HG03354 (cell line): Measurements from ENCODE around the gene SPRY4.
A peak's percentile ranks its signal among the peaks of the same experiment; 100 is the strongest.
"Not testable (repeated sequence)": the region's sequence is repeated elsewhere in the genome, so short reads cannot be mapped to it uniquely, and the experiment has no call there.

ENCODE experiments used
- ATAC-seq: cut with Tn5 transposase; IDR thresholded peaks from one replicate; pipeline ENCODE4 v1.9.1; 2021; ENCODE audit warnings: mild to moderate bottlenecking; ENCODE audit not compliant: unreplicated experiment, poor library complexity, severe bottlenecking

SPRY4 gene

DNA sequence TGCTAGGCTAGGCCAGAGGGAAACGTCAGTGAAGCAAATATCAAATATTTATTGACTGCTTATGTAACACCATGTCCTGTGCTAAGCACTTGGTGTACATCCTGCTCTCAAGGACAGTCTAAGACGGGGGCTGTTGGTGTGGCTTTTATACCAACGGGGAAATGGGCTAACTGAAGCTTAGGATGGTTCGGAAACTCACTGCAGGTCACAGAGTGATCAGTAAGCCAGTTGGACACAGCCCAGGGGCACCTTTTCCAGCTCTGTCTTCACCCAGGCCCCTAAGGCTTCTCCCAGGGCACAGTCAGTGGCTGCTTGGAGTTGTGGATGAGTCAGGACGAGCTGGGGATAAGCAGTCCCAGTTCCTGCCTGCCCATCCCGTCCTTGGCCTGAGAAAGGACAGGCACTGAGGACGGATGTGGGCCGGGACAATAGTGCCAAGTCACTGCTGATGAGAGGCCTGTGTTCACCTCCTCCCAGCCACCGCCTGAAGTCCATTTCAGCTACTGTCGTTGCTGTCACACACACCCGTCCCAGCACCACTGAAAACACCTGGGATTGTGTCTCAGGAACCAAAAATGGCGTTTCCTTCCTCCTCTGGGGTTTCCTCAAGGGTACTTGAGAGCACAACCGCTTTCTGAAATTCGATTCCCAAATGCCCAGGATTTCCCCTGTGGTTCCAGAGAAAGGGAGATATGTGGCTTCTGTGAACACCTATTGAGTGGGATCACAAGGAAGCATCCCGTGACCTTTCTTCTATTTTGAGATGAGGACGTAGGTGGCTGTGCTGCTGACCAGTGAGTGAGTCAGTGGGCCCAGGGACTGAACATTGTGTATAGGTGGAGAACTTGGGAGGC, 17.5 kb upstream of the SPRY4 start:
- ATAC-seq: no peak

DNA sequence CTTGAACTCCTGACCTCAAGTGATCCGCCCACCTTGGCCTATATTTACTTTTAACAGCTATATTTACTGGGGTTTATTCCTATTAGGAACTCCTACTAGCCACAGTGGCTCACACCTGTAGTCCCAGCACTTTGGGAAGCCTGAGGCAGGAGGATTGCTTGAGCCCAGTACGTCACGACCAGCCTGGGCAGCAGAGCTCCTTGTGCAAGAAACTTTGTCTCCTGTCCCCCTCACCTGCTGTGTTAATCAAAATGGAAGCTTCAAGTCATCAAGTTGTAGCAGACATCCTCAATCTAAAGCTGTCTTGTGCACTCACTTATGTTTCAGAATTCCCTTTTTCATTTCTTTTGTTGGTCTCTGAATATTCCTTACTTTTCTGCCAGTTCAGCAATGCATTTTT, 15.0 kb upstream of the SPRY4 start:
- ATAC-seq: no peak

DNA sequence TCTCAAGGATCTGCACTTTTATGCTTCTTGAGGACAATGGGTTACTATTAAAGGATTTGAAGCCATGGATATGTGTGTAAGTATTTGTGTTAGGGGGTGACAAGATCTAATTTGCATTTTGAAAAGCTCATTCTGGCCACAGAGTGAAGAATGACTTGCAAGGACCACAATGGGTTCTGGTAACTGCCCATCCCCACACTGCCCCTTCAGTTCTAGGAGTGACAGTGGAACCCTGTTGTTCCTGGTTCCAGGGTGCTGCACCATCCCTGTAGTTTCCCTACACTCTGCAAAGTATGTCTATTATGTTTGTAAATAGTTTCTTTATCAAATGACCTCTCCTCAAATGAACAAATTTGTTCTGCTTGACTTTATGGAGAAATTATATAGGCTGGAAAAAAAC, 9.7 kb upstream of the SPRY4 start:
- ATAC-seq: no peak

DNA sequence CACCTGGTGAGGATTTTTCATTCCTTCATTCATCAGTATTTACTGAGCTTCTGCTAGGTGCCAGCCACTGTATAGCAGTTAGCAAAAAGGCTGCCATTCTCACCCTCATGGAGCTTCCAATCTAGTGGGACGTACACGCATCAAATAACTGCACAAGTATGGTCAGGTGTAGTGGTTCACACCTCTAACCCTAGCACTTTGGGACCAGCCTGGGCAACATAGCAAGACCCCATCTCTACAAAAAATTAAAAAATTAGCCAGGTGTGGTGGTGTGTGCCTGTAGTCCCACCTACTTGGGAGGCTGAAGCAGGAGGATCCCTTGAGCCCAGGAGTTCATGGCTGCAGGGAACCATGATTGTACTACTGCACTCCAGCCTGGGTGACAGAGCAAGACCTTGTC, 8.9 kb upstream of the SPRY4 start:
- ATAC-seq: not testable (repeated sequence)

DNA sequence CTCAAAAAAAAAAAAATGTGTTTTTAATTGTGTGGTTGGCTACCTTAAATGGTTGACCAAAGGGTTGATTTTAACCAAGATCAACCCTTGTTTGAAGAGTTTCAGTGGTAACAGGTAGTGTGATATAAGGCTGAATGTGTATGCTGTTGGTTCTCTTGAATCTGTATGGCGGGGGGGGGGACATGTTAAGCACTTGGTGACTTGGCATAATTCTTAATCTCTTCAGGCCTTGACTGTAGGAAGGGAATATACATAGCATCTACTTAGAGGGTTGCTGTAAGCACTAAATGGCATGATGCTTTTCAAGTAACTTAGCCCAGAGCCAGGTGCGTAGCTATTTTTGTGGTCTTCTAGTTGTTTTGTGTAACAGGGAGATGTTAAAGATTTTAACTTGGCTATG, 5.6 kb upstream of the SPRY4 start:
- no peak for ATAC-seq

DNA sequence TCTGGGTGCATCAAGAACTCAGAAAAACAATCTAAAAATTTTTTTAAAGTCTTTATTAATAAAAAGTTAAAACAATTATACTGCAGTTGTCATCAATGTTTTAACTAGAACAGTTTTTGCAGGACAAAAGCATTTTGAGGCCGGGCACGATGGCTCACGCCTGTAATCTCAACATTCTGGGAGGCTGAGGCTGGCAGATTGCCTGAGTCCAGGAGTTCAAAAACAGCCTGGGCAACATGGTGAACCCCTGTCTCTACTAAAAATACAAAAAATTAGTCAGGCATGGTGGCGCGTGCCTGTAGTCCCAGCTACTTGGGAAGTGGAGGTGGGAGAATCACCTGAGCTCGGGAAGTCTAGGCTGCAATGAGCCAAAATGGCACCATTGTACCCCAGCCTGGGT, 5.2 kb upstream of the SPRY4 start:
- ATAC-seq: no peak

DNA sequence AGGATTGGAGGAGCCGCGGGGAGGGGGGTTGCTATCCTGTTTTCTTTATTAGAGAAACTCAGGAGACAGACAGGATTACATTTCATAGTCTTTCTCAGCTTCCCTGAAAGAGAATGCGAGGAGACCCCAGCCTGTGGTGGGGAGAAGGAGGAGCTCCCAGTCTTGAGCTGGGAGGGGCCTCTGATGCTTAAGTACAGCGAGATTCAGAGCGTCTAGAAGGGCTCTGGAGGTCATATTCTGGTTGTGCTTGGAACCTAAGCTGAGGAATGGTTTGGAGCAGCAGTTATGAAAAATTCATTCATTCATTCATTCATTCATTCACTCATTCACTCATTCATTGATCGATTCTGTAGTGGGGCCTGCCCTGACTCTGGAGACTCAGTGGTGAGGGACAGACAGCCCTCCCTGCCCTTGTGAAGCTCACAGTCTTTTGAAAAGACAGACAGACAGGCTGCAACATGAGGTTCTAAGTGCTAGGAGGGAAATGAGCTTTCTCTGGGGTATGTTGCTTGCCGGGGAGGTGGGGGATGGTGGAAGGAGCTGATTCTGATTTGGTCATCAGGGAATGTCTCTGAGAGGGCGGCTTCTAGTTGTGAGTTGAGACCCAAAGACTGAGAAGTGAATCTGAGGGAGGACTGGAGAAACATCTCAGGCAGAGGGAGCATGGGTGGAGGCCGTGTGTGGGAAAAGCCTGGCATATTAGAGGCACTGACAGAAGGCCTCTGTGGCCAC, 2.5 kb upstream of the SPRY4 start:
- ATAC-seq: no peak

DNA sequence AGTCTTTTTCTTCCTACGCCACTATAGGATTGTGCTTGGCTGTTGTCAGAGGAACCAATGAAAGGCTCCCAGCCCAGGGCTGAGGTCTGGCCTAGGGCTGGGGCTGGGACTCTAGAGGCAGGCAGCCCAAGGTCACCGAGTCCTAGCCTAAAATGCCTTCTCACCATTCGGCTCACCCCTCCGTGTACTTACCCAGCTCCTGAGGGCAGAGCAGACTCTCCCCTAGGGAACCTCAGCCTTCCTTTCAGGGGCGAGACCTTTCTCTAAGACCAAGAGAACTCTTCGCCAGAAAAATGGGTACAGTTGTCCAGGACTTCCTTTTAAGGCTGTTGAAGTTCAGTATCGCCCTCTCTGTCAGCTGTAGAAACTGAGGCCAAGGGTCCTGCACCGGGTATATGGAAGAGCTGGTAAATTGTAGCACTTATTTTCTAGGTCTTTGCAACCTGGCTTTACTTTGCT, 1.7 kb upstream of the SPRY4 start:
- ATAC-seq: no peak

DNA sequence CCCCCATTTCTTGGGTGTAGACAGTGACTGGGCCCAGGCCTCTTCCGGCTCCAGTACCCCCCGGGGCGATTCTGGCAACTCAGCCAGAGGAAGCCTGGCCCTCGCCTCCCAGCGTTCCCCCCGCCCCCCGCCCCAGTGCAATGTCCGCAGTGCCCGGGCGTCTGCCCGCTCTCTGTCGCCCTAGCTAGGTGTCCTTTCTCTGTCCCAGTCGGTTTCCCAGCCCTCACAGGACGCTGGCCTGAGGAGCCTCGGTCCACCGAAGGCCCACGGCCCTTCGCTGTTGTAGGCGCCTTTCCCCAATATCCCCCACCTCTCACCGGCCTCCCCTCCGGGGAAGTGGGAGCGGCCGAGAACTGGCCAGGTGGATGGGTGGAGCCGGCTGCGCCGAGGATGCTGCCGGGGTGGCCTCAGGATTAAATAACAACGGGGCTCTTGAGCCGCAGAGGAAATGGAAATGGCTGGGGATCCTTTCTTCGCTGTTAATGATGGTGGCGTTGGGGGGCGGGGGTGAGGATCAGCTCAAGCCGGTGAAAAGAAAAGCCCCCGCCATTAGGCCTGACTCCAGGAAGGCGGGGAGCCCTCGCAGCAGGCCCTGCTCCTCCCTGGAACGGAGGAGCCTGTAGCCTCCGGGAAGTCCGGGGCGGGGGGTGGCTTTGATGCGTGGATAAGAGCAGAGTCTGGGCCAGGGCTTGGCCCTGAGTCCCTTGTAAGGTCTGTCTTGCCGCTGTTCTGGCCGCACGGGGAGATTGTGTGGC, 1.1 kb upstream of the SPRY4 start:
- ATAC-seq: no peak

DNA sequence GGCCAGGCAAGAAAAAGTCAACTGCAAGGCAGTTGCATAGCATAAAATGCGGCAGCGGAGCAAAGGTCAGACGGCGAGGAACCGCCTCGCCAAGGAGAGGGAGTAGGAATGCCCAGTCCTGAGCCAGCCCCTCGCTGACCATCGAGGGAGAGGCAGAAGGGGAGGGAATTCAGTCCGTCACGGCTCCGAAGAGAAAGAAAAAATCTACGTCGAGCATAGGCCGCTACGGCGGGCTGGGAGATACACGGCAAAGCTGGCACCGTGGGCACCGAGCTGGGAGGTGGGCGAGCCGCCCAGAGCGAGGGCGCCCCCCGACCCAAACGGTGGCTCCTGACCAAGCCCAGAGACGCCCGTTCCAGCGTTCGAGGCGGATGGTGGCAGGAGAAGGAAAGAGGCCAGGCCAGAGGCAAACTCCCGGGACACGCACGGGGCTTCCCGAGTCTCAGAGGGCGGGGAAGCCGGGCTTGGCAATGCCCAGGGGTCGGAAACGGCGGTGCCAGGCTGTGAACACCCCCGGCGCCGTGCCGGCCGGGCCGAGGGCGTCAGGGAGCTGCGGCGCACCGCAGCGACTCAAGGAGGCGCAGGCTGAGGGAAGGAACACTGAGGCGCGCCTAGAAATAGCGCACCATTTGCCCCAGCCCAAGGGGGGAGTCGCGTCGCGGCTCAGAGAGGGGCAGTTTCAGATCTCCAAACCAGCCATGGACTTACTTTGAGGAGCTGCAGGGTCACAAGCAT, 518 bp downstream of the SPRY4 start:
- ATAC-seq: peak; percentile 51

DNA sequence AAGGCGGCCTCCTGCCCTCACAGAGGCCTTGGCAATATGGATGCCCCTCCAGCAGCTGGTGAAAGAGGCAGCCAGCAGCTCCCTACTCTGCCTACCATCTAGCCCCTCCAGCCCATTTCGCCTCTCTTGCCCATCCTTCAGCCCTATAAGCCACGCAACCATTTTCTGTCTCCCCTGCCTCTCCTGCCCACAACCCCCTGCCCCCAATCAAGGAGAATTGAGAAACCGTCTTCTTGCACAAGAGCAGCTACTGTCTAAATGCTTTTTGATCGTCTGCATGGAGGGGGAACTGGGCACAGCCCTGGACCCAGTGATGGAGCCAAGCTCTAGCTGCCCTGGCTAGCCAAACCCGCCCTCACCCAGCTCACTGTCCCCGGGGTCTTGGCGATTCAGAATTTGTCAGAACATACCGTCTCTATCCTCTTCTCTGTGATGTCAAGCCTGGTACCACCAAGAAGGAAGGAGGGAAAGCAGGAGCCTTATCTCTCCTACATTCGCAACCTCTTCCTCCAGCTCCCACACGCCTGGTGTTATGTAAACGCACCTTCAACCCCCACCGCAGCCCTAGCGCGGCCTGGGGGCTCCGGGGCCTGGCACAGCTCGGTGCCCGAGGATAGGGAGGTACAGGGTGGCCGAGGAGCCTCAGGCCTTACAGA, 1.2 kb downstream of the SPRY4 start:
- no peak for ATAC-seq

DNA sequence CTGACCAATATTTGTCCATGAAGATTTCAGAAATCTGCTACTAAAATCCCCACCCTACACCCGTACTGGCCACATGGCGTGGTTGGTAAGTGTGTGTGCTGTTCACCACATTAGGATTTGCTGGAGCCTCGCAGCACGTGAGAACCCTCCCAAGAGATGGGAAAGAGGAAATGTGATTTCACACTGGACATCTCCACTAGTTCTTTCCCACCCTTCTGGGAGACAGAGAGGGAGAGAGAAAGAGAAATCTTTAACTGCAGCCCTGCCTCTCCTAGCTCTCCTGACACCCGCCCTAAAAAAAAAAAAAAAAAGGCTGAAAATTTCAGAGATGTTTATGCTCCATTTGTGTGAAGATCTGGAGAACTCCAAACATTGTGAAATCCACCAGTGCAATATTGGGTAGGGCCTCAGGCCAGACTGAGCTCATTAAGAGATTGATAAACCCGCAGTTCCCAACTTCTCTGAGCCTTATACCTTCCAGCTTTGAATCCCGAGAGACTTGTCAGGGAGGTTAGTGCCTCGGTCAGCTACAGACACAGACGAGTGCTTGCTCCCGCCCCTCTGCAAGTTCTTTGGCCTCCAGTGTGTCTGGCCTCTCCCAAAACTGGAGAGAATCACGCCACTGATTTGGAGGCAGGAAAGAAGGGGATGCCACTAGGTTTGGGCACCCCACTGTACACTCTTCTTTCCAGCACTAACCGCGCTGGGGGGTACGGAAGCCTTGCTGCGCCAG, 1.9 kb downstream of the SPRY4 start:
- ATAC-seq: no peak

DNA sequence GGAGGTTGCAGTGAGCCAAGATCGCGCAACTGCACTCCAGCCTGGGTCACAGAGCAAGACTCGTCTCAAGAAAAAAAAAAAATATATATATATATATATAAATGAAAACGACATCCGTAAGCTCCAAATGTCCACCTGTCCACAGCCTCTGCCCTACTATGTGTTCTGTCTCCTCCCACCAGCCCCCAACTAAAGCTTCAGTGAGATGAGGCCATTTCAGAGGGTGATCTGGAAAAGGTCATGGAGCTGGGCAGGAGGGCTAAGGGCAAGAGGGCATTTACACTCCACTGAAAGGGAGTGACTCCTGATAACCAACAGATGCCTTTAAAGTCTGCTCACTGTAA, 2.4 kb downstream of the SPRY4 start:
- ATAC-seq: no peak

DNA sequence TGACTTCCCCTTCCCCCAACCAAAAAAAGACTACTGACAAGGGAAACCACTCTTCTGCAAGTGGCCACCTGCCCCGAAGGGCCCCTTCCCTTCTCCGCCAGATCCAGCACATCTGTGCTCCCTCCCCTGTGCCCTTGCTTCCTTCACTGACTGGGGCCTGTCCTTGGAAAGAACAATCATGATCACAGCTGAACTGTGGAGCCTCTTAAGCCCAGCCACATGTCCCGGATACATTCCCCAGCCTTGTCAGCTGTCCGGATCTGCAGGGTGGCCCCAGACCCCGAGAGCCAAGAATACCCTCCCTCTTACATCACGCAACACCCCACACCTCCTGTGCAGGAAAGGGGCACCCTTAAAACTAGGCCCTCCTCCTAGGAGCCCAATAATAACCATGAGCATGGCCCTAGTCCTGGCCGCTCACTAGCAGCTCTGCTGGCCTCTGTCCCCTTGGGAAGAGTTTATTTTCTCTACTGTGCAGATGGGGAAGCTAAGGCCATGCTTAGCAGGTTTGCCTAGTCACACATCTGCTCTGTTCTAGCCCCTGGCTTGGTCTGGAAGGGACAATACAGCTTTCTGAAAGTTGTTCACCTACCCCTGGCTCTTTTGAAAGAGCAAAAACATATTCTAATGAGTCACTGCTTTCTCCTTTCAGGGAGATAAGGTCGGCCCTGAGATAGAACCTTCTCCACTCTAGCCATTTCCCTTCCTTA, 3.8 kb downstream of the SPRY4 start:
- no peak for ATAC-seq

DNA sequence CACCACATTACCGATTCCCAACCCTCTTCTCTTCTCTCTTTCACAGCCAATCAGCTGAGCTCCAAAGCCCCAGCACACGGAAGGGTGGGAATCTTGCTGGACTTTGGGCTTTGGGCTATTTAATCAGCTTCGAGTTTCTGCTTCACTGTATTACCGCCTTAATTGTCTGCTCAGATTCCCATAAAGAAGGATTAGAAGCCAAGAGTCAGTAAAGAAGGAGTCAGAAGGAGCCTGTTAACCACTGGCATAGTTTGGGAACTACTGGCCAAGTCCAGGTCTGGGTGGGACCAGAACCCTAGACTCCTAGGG, 4.4 kb downstream of the SPRY4 start:
- no peak for ATAC-seq

DNA sequence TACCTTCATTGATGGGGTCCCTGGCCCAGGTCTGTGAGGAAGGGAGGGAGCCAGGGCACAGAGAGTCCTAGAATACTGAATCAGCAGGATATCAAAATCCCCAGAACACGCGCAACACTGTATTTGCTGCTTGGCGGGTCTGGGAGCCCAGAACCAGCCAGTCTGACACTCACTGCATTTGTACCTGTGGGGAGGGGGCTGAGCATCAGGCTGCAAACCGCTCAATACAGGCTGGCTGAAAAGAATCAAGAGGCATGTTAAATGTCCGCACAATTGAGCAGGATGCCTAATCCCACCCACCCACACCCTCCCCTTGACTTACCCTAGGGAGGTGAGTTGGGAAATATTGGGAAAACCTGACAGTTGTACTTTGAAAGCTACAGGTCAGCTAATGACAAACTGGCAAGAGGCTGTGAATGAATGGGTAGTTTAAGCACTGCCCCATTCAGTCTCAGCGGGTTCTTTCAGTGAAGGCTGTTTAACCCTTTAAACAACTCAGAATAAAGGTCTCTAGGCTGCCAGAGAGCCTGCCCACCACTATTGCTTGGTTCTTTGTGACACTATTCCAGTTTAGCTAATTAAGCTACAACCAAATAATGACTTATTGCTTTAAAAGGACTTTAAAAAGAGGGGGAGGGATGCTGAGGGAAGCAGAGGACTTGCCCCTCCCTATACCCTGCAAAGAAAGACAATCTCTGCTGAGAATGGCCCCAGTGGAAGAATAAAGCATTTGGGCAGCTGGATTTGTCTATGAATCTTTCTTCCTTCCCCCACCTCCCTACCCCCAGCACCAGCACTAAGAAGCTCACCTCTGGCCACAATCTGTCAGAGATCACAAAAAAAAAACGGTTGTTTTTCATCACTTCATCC, 5.0 kb downstream of the SPRY4 start:
- no peak for ATAC-seq

DNA sequence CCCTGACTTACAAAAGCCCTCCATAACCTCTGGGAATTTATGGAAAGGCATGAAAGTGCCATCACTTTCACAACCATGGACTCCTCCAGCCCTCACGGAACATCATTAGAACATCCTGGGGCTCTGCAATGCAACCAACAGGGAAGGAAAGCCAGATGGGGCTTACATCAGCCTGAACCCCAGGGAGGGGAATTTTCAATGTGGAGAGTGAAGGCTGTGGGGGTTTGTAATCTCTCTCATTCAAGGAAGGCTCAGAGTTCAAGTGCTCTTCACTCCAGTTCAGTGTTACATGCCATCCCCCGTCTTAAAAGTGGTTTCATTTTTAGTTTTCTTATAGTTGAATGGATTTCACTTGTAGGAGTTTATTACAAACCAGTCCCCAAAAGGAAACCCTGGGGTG, 5.7 kb downstream of the SPRY4 start:
- no peak for ATAC-seq

DNA sequence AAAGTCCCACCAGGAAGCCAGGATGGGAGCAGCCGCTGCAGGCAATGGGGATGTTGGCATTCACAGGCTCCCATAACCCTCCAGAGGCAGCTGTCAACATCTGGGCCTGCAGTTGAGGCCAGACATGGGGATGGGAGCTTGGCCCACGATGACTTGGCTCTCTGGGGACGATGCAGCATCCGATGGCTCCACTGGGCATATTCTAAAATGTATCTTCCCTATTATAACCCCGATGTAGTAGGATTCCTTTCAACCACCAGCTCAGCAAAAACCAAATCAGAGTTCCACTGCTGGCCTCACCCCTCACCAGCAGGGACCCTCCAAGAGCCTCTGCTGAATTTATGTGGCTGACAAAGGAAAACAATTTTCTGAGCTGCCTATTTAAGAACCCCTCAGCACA, 7.1 kb downstream of the SPRY4 start:
- no peak for ATAC-seq
